Tibial nerve (tissue), 4 donors: ENCODE measurements around the gene BMPR1A. TPM values are rescaled to one million over a fixed set of nuclear protein-coding genes. Genes with fewer than 3 reads are reported as not detected.

Experiments
- DNase-seq, 2 donors: peaks; one replicate each; pipeline ENCODE4 v3.0.0-alpha.2; 2019; ENCODE audit warnings: low spot score in 2 of 2
- H3K27ac ChIP-seq, 4 donors: fragments of 200-600 bp; sonication (generic) in 3 of 4; one replicate each; pipeline ENCODE4 v1.5.1; 2017 to 2019; ENCODE audit warnings: mild to moderate bottlenecking in 1 of 4
- H3K27me3 ChIP-seq, 2 donors: fragments of 200-600 bp; sonication (generic) in 1 of 2; one replicate each; pipeline versions ENCODE4 v1.5.1 to v1.6.0; 2017 to 2019
- H3K36me3 ChIP-seq, 3 donors: fragments of 200-600 bp; sonication (generic); one replicate each; pipeline ENCODE4 v1.5.1; 2018 to 2019
- H3K4me1 ChIP-seq, 4 donors: fragments of 200-600 bp; sonication (generic) in 3 of 4; one replicate each; pipeline ENCODE4 v1.5.1; 2017 to 2019
- H3K4me3 ChIP-seq, 4 donors: fragments of 200-600 bp; sonication (generic) in 3 of 4; one replicate each; pipeline ENCODE4 v1.5.1; 2017 to 2019; ENCODE audit warnings: mild to moderate bottlenecking in 1 of 4, moderate library complexity in 1 of 4
- H3K9me3 ChIP-seq, 4 donors: fragments of 200-600 bp; sonication (generic) in 3 of 4; one replicate each; pipeline ENCODE4 v1.5.1; 2017 to 2019
- CTCF ChIP-seq, 5 experiments: fragments of 200-600 bp in 3 of 5; fragments of 450-650 bp in 2 of 5; sonication (generic) in 3 of 5; IDR thresholded peaks; one replicate each; pipeline ENCODE4 v1.5.1; 2016 to 2019; ENCODE audit warnings: antibody characterized with exemption in 5 of 5, mild to moderate bottlenecking in 3 of 5, moderate library complexity in 2 of 5
- EP300 ChIP-seq, 2 donors: sonication (generic); formaldehyde crosslinking; IDR thresholded peaks; one replicate each; pipeline ENCODE4 v1.6.1; 2017; ENCODE audit warnings: antibody characterized with exemption in 2 of 2, mild to moderate bottlenecking in 1 of 2
- POLR2A ChIP-seq, 2 donors: fragments of 450-650 bp; IDR thresholded peaks; one replicate each; pipeline ENCODE4 v1.6.1; 2017; ENCODE audit warnings: antibody characterized with exemption in 2 of 2, mild to moderate bottlenecking in 2 of 2, moderate library complexity in 2 of 2
- WGBS, 2 donors: methylation state at CpG; one replicate each; pipeline ENCODE4 v1.1.5; 2018; 5-methylcytosine and 5-hydroxymethylcytosine counted together
- total RNA-seq, 4 donors: library from RNA; depleted of rRNA; stranded (reverse); fragments of >200 nt; gene quantifications; one replicate each; pipeline ENCODE4 v1.1.0, GENCODE V29; 2016

The BMPR1A gene
- total RNA-seq, 4 donors from 2014 or later, result 35.7 to 51.3 (median 42.8) TPM

- Histone ChIP-seq H3K9me3 (no peaks in the 10 kb centered on the region), H3K4me1 (peaks cover 0 to 31% (median 6%) of the 10 kb centered on the region in 4 donors), H3K4me3 (no peak overlapping the region), H3K27ac (no peak overlapping the region), H3K36me3 (peaks cover 0 to 13% (median 0%) of the 10 kb centered on the region in 3 donors), H3K27me3 (no peaks in the 10 kb centered on the region)
- TF ChIP-seq EP300 (IDR thresholded peaks at IDR 0.05) (no peak), POLR2A (IDR thresholded peaks at IDR 0.05) (no peak), CTCF (IDR thresholded peaks at IDR 0.05) (no peak)
- DNase-seq, result no peak
- 91% methylated on average over 2 of the region's 2 CpGs for WGBS, 2 donors
Measured at GRCh38 chr10:86941426-86941825, 185.0 kb downstream of the BMPR1A start.

GRCh38 chr10:86941991-86942421 lies 185.6 kb downstream of the BMPR1A start:
- Histone ChIP-seq H3K4me1 (peaks cover 0 to 30% (median 6%) of the 10 kb centered on the region in 4 donors), H3K9me3 (no peaks in the 10 kb centered on the region), H3K36me3 (peaks cover 0 to 7% (median 0%) of the 10 kb centered on the region in 3 donors), H3K27ac (peak overlapping the region in 1 of 4 donors; percentile 36), H3K4me3 (no peak overlapping the region), H3K27me3 (no peaks in the 10 kb centered on the region)
- TF ChIP-seq CTCF (IDR thresholded peaks at IDR 0.05) (no peak), POLR2A (IDR thresholded peaks at IDR 0.05) (no peak), EP300 (IDR thresholded peaks at IDR 0.05) (no peak)
- WGBS, 2 donors, result 91 to 93% methylated on average over 12 to 14 of the region's 14 CpGs
- no peak for DNase-seq

- Histone ChIP-seq H3K27ac (peak overlapping the region in 1 of 4 donors; percentile 36), H3K4me3 (no peak overlapping the region), H3K9me3 (no peaks in the 10 kb centered on the region), H3K27me3 (no peaks in the 10 kb centered on the region), H3K4me1 (peaks cover 0 to 30% (median 6%) of the 10 kb centered on the region in 4 donors), H3K36me3 (peaks cover 0 to 7% (median 0%) of the 10 kb centered on the region in 3 donors)
- WGBS, 2 donors, result 61 to 80% methylated on average over 44 to 68 of the region's 94 CpGs
- TF ChIP-seq CTCF (IDR thresholded peaks at IDR 0.05) (no peak), POLR2A (IDR thresholded peaks at IDR 0.05) (no peak), EP300 (IDR thresholded peaks at IDR 0.05) (no peak)
- DNase-seq, result no peak
Measured at GRCh38 chr10:86942441-86943315, 186.3 kb downstream of the BMPR1A start.

GRCh38 chr10:86943316-86944030 lies 187.1 kb downstream of the BMPR1A start:
- Histone ChIP-seq H3K4me1 (peaks cover 0 to 30% (median 6%) of the 10 kb centered on the region in 4 donors), H3K4me3 (no peak overlapping the region), H3K9me3 (no peaks in the 10 kb centered on the region), H3K27me3 (no peaks in the 10 kb centered on the region), H3K27ac (no peak overlapping the region), H3K36me3 (peaks cover 0 to 7% (median 0%) of the 10 kb centered on the region in 3 donors)
- TF ChIP-seq EP300 (IDR thresholded peaks at IDR 0.05) (no peak), CTCF (IDR thresholded peaks at IDR 0.05) (no peak), POLR2A (IDR thresholded peaks at IDR 0.05) (no peak)
- no peak for DNase-seq
- WGBS, 2 donors, result 93 to 94% methylated on average over 20 to 30 of the region's 30 CpGs
